NB4 (cell line): ENCODE data around the gene SPATA6L.

Experiments used
- MYC ChIP-seq: IDR thresholded peaks from 2 replicates; pipeline ENCODE4 v1.6.1; 2011; ENCODE audit warnings: low read depth, low read length
- POLR2A ChIP-seq: IDR thresholded peaks from 2 replicates; pipeline ENCODE4 v1.6.1; 2011; ENCODE audit warnings: mild to moderate bottlenecking; ENCODE audit not compliant: insufficient read length; ENCODE audit errors: extremely low read depth
- TF ChIP-seq, protein P1 (sequence below): IDR thresholded peaks from one replicate; pipeline ENCODE4 v1.5.1; 2012; ENCODE audit warnings: low read depth, low read length
- TF ChIP-seq, protein P2 (sequence below): IDR thresholded peaks from 2 replicates; pipeline ENCODE4 v1.6.1; 2011; ENCODE audit warnings: low read depth, low read length

GRCh38 chr9:4576448-4576847 is 89.8 kb downstream of the SPATA6L start:
- TF ChIP-seq POLR2A (no peak), MYC (no peak)
- TF ChIP-seq, protein P1, sequence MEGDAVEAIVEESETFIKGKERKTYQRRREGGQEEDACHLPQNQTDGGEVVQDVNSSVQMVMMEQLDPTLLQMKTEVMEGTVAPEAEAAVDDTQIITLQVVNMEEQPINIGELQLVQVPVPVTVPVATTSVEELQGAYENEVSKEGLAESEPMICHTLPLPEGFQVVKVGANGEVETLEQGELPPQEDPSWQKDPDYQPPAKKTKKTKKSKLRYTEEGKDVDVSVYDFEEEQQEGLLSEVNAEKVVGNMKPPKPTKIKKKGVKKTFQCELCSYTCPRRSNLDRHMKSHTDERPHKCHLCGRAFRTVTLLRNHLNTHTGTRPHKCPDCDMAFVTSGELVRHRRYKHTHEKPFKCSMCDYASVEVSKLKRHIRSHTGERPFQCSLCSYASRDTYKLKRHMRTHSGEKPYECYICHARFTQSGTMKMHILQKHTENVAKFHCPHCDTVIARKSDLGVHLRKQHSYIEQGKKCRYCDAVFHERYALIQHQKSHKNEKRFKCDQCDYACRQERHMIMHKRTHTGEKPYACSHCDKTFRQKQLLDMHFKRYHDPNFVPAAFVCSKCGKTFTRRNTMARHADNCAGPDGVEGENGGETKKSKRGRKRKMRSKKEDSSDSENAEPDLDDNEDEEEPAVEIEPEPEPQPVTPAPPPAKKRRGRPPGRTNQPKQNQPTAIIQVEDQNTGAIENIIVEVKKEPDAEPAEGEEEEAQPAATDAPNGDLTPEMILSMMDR = no peak
- TF ChIP-seq, protein P2, sequence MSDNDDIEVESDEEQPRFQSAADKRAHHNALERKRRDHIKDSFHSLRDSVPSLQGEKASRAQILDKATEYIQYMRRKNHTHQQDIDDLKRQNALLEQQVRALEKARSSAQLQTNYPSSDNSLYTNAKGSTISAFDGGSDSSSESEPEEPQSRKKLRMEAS = no peak
